HG02981 (cell line): Measurements from ENCODE around the gene C4orf50.
"Not testable (repeated sequence)": the region's sequence is repeated elsewhere in the genome, so short reads cannot be mapped to it uniquely, and the experiment has no call there.

ENCODE experiments used
- ATAC-seq: cut with Tn5 transposase; IDR thresholded peaks from one replicate; pipeline ENCODE4 v1.9.1; 2021; ENCODE audit warnings: mild to moderate bottlenecking, moderate library complexity; ENCODE audit not compliant: unreplicated experiment

C4orf50 gene

GRCh38 chr4:5869966-5870619 is 148.1 kb downstream of the C4orf50 start:
- ATAC-seq, result no peak

- ATAC-seq, result no peak
These were observed 150.4 kb downstream of the C4orf50 start for GRCh38 chr4:5867866-5868265.

DNA sequence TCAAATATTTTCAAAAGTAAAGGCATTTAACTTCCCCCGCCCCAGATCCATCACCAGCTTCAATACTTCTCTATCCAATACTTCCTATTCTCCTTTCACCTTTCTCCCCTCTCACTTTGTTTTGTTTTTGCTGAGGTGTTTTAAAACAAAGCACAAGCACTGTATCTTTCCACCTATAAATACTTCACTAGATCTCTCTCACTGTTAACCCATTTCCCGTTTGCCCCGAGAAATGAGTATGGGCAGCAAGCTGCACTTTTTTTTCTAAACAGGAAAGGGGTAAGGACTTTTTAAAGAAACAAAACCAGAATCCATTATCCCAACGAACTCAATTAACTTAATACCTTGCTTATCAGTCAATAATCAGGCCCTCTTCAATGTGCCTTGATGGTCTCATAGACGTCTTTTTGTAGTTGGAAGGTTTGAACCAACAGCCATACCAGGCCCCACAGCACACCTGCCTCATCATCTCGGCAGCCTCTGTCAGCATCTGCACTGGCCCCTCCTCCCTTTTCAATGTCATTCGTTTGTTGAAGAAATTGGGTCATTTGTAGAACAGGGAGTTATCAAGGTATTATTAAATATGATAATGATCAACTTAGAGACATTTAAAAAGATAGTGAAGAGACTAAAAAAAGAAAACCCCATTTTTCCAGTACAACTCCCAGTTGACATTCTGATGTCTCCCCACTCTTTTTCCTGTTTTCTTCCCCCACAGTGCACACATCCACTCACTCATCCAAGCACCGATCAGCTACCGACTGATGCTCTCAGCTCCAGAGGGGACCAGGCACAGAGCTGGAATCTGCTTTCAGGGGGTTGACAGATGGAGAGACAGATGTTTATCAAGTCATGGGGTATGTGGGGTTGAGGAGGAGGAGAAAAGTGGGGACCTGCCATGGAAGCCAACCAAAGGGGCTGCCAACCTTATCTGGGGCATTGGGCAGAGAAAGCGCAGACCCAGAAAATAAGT is 151.1 kb downstream of the C4orf50 start:
- ATAC-seq, result no peak

- ATAC-seq, result no peak
These were observed 152.2 kb downstream of the C4orf50 start for GRCh38 chr4:5865896-5866599.

GRCh38 chr4:5863461-5864113 is 154.6 kb downstream of the C4orf50 start:
- no peak for ATAC-seq

GRCh38 chr4:5858020-5858769 is 160.0 kb downstream of the C4orf50 start:
- ATAC-seq, result no peak

DNA sequence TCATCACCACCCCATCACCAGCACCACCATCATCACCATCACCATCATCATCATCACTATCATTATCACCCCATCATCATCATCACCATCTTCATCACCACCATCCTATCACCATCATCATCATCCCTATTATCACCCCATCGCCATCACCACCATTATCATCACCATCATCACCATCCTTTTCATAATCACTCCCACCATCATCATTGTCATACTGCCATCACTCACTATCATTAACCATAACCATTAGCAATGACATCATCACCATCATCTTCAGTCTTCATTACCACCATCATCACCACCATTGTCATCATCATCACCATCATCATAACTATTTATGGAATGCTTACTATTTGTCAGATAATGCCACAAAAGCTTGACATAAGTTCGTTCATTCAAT is 161.0 kb downstream of the C4orf50 start:
- no peak for ATAC-seq

DNA sequence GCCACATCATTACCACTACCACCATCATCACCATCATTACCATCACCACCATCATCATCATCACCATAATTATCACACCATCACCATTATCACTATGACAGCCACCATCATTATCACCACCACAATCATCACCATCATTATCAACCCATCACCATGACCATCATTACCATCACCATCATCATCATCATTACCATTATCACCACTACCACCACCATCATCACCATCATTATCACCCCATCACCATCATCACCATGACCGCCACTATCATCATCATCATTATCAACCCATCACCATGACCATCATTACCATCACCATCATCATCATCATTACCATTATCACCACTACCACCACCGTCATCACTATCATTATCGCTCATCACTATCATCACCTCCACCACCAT is 161.9 kb downstream of the C4orf50 start:
- not testable (repeated sequence) for ATAC-seq

DNA sequence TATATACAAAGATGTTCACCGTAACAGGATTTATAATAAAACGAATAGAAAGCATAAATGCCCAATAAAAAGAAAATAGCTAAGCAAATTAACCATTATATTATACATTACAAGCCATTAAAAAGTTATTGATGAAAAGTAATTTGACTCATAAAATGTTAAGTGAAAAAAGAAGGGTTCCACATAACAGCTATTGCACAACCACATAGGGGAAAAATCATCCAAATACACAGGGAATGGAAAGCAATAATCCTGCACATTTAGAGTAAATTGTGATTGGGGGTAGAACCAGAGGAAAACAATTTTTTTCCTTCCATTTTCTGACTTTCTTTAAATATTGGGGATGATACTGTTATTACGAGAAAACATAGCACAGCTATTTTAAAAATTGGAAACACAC is 163.3 kb downstream of the C4orf50 start:
- no peak for ATAC-seq

DNA sequence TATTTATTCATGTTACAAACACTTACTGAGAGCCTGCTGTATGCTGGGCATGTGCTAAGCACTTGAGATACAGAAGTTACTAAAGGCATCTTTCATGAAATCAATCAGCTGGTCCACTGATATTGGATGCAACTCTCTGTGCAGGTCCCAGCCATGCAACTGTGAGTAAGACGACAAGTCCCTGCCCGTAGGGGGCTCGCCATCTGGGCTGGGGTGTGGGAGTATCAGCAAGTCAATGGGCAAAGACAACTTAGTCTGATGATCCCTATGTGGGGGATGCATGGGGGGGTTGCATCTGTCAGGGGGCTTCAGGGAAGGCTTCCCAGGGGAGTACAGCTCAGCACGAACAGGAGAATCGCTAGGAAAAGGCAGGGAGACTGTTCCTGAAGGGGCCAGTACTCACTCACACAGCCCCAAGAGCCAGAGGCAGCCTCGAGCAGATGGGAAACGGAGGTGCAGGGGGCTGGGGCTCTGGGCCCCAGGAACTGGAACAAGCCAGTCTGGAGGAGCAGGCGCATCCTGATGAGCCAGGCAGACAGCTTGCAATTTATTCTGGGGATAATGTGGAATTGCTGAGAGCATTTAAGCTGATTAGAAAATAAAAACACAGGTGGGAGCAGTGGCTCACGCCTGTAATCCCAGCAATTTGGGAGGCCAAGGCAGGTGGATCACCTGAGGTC is 165.6 kb downstream of the C4orf50 start:
- ATAC-seq, result no peak

DNA sequence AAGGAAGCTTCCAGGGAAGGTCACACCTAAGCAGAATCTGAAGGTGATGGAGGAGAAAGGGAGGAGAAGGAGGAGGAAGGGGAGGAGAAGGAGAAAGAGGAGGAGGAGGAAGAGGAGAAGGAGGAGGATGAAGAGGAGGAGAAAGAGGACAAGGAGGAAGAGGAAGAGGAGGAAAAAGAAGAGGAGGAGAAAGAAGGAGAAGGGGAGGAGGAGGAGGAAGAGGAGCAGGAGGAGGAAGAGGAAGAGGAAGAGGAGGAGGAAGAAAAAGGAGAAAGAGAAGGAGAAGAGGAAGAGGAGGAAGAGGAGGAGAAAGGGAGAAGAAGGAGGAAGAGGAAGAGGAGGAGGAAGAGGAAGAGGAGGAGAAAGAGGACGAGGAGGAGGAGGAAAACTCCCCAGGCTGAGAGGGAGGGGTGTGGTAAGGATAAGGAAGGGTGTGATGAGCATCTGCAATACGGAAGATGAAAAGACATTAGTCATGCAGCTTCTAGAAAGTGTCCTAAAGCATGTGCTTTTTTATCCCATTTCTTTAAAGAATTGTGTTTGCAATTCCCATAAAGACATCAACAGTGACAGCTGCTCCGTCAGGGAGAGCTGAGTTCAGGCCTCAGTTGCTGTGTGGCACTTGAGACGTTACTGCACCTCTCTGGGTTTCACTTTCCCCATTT is 166.5 kb downstream of the C4orf50 start:
- ATAC-seq, result no peak
